Panc1 (cell line): ENCODE data around the gene MSANTD1. TPM values are rescaled to one million over a fixed set of nuclear protein-coding genes. Genes with fewer than 3 reads are reported as not detected.

Experiments used
- ATAC-seq: fragments of 200-7000 bp; cut with Tn5 transposase; 2 replicates; pipeline ENCODE4 v1.9.1; 2020; ENCODE audit warnings: mild to moderate bottlenecking, moderate library complexity
- BruUV-seq: library from RNA; stranded (reverse); fragments of 400-500 nt; replicated peaks from 2 replicates; lab custom pipeline; 2021; lab: Mats Ljungman, UMichigan
- CTCF ChIA-PET: fragments of 300-600 bp; sonication (Branson Sonifier 250); formaldehyde crosslinking; loops from one replicate; lab custom pipeline; 2022; ENCODE audit warnings: antibody characterized with exemption; lab: Charles Lee
- POLR2A ChIA-PET: fragments of 300-600 bp; sonication (Branson Sonifier 250); formaldehyde crosslinking; loops from one replicate; lab custom pipeline; 2022; ENCODE audit warnings: antibody characterized with exemption; lab: Charles Lee
- DNase-seq: peaks from one replicate; pipeline ENCODE4 v3.0.0-alpha.2; 2010; ENCODE audit warnings: low read depth, low spot score
- H3K27ac ChIP-seq: 2 replicates; pipeline ENCODE4 v1.5.1; 2011; ENCODE audit warnings: mild to moderate bottlenecking, low read length, inconsistent platforms
- H3K27me3 ChIP-seq: fragments of 200-500 bp; sonication (Bioruptor generic); 2 replicates; pipeline ENCODE4 v1.6.0; 2014; ENCODE audit warnings: low read length, inconsistent platforms; ENCODE audit not compliant: control insufficient read depth, insufficient read depth
- H3K36me3 ChIP-seq: fragments of 200-500 bp; sonication (Bioruptor generic); 2 replicates; pipeline ENCODE4 v1.5.1; 2014; ENCODE audit warnings: inconsistent platforms, mild to moderate bottlenecking, low read length, moderate library complexity; ENCODE audit not compliant: control insufficient read depth, insufficient read depth
- H3K4me1 ChIP-seq: 2 replicates; pipeline ENCODE4 v1.5.1; 2011; ENCODE audit warnings: inconsistent platforms, mild to moderate bottlenecking, low read length, moderate library complexity; ENCODE audit not compliant: control insufficient read depth, insufficient read depth
- H3K4me3 ChIP-seq, 2 experiments: 2 replicates each; pipeline ENCODE4 v1.5.1; 2011 to 2012; ENCODE audit warnings: low read depth in 2 of 2, low read length in 2 of 2, mild to moderate bottlenecking in 2 of 2, inconsistent platforms in 1 of 2, moderate library complexity in 1 of 2
- H3K9me3 ChIP-seq: fragments of 200-500 bp; sonication (Bioruptor generic); 2 replicates; pipeline ENCODE4 v1.5.1; 2014; ENCODE audit warnings: low read depth, mild to moderate bottlenecking, inconsistent platforms, low read length, moderate library complexity; ENCODE audit not compliant: control insufficient read depth, insufficient read depth
- CTCF ChIP-seq: fragments of 450-650 bp; IDR thresholded peaks from 2 replicates; pipeline ENCODE4 v1.5.1; 2017; ENCODE audit warnings: mild to moderate bottlenecking
- POLR2AphosphoS5 ChIP-seq: IDR thresholded peaks from 2 replicates; pipeline ENCODE4 v1.6.1; 2012; ENCODE audit warnings: mild to moderate bottlenecking, low read depth, low read length, moderate library complexity
- REST ChIP-seq, 2 experiments: IDR thresholded peaks; 2 replicates each; pipeline ENCODE4 v1.6.1; 2011 to 2012; ENCODE audit warnings: low read depth in 2 of 2, control low read depth in 1 of 2, low read length in 1 of 2, mild to moderate bottlenecking in 1 of 2, moderate library complexity in 1 of 2; ENCODE audit not compliant: insufficient read depth in 1 of 2
- SIN3A ChIP-seq: IDR thresholded peaks from 2 replicates; pipeline ENCODE4 v1.6.1; 2012; ENCODE audit warnings: low read depth, mild to moderate bottlenecking, low read length, moderate library complexity, borderline replicate concordance; ENCODE audit not compliant: insufficient read depth
- TCF7L2 ChIP-seq: IDR thresholded peaks from 2 replicates; pipeline ENCODE4 v1.6.1; 2011; ENCODE audit warnings: mild to moderate bottlenecking, low read depth, low read length, inconsistent platforms
- in situ Hi-C: cut with HindIII; loops from 2 replicates; pipeline ENCODE4 v1.10.0; 2016; ENCODE audit warnings: low sequenced_read_pairs, low pct_unique_long_range_greater_than_20kb
- intact Hi-C: fragments of 100-400 bp; cut with micrococcal nuclease; formaldehyde crosslinking; loops from one replicate; pipeline ENCODE4 v1.10.0; 2022; ENCODE audit not compliant: unreplicated experiment
- total RNA-seq: library from RNA; stranded (reverse); gene quantifications from one replicate; pipeline ENCODE4 v1.2.1, GENCODE V29; 2021; ENCODE audit not compliant: unreplicated experiment

The MSANTD1 gene
- total RNA-seq, 1 experiment from 2014 or later = 0.57 TPM

GRCh38 chr4:3271131-3271530, 22.2 kb downstream of the MSANTD1 start:
- Histone ChIP-seq H3K4me1 (no peaks in the 10 kb centered on the region), H3K4me3 (no peak overlapping the region), H3K27me3 (no peaks in the 10 kb centered on the region), H3K36me3 (no peaks in the 10 kb centered on the region), H3K27ac (no peak overlapping the region), H3K9me3 (no peaks in the 10 kb centered on the region)
- BruUV-seq = no TSS peak
- no peak for DNase-seq
- ChIA-PET POLR2A (no interaction called here), CTCF (no interaction called here)
- TF ChIP-seq REST (IDR thresholded peaks at IDR 0.05; ENCODE audit: insufficient read depth in 1 of 2, low read depth in 2 of 2, low read length in 1 of 2) = no peak
- no peak for TF ChIP-seq SIN3A
- no peak for TF ChIP-seq TCF7L2
- TF ChIP-seq CTCF = no peak
- TF ChIP-seq POLR2AphosphoS5 = no peak
- intact Hi-C loops (no loop called here), in situ Hi-C loops (no loop called here)
- ATAC-seq = no peak

- peaks cover 4% of the 10 kb centered on the region; the same call in 1 of the 2 replicates for H3K27me3 ChIP-seq
- DNase-seq = no peak
- in situ Hi-C loops (no loop called here), intact Hi-C loops (no loop called here)
- no peaks in the 10 kb centered on the region for H3K4me1 ChIP-seq
- H3K4me3 ChIP-seq = no peak overlapping the region
- ATAC-seq = no peak
- no peak overlapping the region for H3K27ac ChIP-seq
- no TSS peak for BruUV-seq
- TF ChIP-seq POLR2AphosphoS5 = no peak
- TF ChIP-seq REST (IDR thresholded peaks at IDR 0.05; ENCODE audit: insufficient read depth in 1 of 2, low read depth in 2 of 2, low read length in 1 of 2) = no peak
- TF ChIP-seq TCF7L2 = no peak
- no peak for TF ChIP-seq SIN3A
- TF ChIP-seq CTCF = no peak
- POLR2A ChIA-PET = no interaction called here
- CTCF ChIA-PET = no interaction called here
- no peaks in the 10 kb centered on the region for H3K9me3 ChIP-seq
- no peaks in the 10 kb centered on the region for H3K36me3 ChIP-seq
Measured at GRCh38 chr4:3276986-3277385, 28.0 kb downstream of the MSANTD1 start.
